Stimulated activated CD8-positive, alpha-beta memory T cell treated with anti-CD3 and anti-CD28 coated beads, Interleukin-4, amount 100 ng/mL, for 4 hours (primary cell): ENCODE measurements around the gene IFI30.
A peak's percentile ranks its signal among the peaks of the same experiment; 100 is the strongest.
"Not testable (repeated sequence)": the region's sequence is repeated elsewhere in the genome, so short reads cannot be mapped to it uniquely, and the experiment has no call there.

Source experiments
- DNase-seq, 2 donors: peaks; one replicate each; pipeline ENCODE4 v3.0.0-alpha.2; 2020; ENCODE audit warnings: low read depth in 2 of 2, low spot score in 1 of 2

IFI30 gene

DNA sequence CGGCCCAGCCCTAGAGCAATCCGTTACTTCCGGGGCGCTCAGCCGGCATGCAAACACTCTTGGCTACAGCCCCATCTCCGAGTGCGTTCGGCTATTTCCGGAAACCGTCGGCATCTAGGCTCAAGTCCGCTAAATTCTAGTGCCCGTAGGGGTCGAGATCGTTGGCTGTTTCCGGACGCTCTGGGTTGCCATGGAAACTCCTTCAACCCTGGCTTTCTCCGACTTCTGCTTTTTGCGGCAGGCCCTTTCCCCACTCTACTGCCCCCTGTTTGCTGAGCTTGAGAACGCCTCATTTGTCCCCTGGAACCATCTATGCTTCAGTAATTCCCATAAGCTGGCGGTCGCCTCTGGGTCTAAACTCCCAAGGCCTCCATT, 21.2 kb upstream of the IFI30 start:
- DNase-seq: peak; percentile 86 to 91

DNA sequence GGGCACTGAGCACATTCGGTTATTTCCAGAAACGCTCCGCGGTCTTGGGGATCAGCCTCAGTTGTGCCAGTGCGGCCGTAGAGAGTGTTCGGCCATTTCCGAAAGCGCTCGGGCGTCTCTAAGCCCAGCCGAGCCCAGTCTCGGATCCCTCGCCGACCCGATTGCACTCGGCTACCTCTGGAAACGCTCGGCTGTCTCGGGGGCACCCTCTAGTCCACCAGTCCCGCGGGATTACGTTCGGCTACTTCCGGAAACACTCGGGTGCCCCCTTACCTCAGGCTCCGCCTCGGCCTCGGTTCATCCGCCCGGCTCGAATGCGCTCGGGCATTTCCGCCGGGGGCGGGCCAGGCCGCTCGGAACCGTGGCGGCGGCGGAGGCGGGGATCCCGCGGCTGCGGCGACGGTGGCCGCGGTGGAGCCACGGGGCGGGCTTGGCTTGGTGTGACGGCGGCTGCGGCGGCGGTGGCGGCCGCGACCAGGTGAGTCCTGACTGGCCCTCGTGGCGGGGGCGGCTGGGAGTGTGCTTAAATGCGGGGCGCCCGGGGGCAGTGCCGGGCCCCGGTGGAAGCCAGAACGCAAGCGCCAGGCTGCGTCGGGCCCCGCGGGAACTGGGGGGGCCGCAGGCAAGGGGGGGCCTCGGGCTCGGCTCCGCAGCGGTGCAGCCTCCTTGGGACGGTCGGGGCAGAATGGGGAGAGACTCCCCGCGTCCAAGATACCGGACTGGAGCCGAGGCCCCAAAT, 20.6 kb upstream of the IFI30 start, which contains the start of gene PIK3R2:
TSS of gene PIK3R2 (plus strand) at position 347 of the 739 bp plus-strand sequence. CDS start 2,717 bp downstream, outside the sequence.
- peak; percentile 97 to 98 for DNase-seq

DNA sequence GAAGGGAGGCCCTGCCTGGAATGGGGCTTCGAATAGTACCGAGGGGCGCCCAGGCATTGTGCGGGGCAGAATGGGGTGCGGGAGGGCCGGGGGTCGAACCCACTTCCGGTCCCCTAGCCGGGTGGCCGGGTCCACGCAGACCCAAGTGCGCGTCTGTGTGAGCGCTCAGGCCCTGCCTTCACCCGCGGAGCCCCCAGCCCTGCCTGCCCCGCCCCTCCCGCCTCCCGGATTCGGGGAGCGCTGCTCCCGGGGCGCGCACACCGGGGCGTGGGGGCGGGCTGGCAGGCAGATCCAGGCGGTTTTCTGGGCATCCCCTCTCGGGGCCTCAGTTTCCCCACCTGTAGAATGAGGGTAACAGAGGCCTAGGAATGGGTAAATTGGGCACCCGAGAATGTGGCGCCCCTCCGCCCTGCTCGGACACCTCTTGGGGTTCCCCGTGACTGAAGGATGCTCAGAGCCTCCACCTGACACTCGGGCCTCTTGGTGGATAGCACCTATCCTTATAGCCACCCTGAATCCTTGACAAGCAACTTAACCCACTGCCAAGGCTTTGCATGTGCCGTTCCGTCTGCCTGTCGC, 20.0 kb upstream of the IFI30 start:
- no peak for DNase-seq

DNA sequence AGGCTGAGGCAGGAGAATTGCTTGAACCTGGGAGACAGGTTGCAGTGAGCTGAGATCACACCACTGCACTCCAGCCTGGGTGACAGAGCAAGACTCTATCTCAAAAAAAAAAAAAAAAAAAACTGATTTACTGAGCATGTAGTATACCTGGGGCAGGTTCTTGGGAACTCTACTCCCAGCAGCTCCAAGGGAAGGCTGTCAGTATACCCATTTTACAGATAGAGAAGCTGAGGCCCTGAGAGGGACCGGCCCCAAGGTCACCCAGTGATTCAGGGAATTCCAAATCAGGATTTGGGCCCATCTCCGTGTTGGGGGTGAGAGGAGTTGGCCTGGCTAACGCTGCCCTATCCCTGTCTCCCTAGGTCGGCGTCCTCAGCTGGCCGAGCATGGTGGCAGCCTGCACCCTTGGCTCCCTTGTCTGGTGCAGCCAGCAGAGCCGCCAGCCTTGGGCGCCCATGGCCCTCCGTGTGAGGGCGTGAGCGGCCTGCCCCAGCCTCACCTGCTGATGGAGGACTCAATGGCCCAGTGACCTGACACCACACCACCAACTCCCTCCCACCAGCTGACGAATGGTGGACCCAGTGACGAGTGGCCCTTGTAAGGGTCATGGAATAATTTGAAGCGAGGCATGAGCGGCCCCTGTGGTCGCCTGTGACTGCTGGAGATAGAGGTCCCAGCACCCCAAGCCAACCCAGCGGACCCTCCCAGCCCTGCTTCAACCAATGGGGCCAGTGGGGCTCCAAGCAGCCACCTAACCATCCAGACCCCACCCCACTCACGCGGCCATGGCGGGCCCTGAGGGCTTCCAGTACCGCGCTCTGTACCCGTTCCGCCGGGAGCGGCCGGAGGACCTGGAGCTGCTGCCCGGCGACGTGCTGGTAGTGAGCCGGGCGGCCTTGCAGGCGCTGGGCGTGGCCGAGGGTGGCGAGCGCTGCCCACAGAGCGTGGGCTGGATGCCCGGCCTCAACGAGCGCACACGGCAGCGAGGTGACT, 18.2 kb upstream of the IFI30 start:
- no peak for DNase-seq

DNA sequence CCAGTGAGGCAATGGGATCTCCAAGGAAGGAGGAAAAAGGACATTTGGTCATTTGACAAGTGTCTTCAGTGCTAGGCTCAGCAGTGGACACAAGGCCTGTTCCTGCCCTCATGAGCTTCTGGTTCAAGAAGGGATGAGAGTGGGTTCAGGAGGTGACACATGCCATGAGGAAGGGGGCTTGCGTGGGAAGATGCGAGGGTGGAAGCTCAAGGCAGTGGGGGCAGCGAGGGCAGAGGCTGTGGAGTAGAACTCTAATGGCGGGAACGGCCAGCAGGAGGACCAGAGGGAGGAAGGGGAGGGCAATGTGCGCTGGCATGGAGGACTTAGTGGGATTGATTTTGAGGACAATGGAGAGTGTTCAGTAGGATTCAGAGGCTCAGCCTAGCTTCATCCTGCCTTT, 17.3 kb upstream of the IFI30 start:
- DNase-seq: no peak

DNA sequence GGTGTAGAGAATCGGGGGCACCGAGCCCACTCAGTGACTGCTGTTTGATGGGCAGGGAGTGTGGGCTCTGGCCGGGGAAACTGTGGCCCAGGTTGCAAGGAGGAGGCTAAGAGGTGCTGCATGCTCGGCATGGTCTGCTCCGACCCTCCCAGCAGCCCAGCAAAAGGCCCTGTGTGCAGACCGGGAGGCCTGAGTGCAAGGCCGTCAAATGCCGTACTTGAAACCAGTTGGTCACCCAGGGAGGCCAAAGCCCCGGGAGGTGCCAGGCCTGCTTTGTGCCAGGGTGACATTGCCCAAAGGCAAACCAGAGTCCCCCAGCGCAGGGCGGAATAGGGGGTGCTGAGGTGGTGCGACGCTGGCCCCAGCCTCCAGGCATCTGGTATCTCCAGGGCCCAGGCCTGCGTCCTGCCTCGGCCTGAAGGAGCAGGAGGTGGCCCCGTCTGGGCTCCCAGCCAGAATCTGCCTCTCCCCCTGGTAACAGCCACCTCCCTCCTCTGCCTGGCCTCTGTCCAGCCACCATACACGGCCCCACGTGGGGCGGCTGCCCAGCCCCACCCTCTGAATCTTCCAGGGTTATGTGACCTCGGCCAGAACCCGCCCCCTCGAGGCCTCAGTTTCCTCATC, 16.7 kb upstream of the IFI30 start:
- no peak for DNase-seq

DNA sequence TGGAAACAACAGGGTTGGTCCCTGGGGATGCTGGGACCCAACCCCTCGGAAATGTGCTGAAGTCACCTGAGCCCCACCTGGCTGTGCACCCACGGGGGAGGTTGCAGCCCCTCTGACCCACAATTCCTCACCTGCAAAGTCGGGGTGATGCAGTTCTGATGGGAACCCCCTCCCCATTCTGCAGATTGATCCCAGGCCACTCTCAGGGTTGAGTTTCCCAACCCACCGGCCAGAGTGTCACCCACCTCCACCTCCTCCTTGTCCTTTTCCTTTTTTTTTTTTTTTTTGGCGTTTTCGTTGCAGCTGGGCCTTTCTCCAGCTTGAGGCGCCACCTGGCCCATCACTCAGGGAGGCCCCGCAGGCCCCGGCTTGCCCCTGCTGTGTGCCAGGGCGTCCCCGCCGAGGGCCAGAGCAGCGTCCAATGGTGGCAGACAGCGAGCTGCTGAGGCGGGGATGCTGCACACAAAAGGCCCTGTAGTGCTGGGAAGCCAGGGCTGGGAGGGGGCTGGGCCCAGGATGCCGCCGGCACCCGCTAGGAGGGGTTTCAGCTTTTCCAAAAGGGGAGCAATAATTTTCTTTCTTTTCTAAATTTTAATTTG, 16.0 kb upstream of the IFI30 start:
- no peak for DNase-seq

DNA sequence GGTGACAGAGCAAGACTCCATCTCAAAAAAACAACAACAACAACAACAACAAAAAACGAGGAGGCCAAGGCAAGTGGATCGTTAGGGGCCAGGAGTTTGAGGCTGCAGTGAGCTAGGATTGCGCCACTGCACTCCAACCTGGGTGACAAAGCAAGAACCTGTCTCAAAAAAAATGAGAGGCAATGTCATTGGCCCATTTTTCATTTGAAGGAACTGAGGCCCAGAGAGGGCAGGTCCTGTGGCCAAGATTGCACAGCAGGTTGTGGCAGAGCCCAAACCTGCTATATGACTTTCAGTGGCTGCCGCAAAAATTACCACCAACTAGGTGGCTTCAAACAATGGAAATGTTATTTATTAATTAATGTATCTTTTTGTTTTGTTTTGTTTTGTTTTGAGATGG, 15.1 kb upstream of the IFI30 start:
- DNase-seq: no peak

DNA sequence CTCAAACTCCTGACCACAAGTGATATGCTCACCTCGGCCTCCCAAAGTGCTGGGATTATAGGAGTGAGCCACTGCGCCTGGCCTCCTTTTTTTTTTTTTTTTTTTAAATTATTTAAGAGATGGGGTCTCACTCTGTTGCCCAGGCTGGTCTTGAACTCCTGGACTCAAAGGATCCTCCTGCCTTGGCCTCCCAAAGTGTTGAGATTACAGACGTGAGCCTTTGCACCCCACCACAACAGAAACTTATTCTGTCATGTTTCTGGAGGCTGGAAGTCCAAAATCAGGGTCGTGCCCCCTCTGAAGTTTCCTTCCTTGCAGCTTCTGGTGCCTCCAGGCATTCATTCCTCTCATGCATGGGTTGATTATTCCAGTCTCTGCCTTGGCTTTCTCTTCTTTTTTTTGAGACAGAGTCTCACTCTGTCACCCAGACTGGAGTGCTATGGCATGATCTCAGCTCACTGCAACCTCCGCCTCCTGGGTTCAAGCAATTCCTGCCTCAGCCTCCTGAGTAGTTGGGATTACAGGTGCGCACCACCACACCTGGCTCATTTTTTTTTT, 14.5 kb upstream of the IFI30 start:
- not testable (repeated sequence) for DNase-seq

DNA sequence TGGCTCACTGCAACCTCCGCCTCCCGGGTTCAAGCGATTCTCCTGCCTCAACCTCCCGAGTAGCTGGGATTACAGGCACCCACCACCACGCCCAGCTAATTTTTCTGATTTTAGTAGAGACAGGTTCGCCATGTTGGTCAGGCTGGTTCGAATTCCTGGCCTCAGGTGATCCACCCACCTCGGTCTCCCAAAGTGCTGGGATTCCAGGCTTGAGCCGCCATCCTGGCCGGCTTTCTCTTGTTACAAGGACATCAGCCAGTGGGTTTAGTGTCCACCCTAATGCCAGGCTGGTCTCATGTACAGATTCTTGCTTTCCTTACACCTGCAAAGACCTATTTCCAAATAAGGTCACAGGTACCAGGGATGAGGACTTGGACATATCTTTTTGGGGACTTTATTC, 13.8 kb upstream of the IFI30 start:
- DNase-seq: no peak

DNA sequence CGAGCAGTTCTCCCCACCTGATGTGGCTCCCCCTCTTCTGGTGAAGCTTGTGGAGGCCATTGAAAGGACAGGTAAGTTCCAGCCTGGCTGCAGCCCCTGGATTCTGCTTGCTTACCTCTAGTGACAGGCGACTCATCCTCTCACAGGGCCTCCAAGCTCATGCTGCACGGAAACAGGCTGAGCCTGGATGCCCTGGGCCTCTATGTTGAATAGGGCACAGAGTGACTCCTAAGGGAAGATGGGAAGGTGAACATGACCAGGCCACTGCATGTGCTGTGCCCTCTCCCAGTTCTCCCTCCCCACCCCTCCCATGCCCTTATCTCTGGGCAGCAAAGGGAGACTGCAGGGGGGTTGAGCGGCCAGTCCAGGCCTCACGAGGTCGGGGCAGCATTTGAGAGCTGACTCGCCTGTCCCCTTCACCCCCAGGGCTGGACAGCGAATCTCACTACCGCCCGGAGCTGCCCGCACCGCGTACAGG, 13.1 kb upstream of the IFI30 start:
- no peak for DNase-seq

DNA sequence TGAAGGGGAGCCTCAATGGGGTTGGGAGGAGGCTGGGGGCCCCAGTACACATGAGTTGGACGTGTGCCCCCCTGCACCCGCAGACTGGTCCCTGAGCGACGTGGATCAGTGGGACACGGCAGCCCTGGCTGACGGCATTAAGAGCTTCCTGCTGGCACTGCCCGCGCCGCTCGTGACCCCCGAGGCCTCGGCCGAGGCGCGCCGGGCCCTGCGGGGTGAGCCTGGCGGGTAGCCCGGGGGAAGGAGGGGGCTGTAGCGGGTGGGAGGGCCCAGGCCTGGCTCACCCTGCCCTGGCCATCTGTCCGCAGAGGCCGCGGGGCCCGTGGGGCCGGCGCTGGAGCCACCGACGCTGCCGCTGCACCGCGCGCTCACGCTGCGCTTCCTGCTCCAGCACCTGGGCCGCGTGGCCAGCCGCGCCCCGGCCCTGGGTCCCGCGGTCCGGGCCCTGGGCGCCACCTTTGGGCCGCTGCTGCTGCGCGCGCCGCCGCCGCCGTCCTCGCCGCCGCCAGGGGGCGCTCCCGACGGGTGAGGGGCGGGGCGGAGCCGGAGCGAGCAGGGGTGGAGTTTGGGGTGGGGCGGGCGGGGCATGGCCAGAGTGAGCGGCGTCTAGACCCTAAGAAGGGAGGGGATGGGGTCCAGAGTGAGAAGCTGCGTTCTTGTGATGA, 12.5 kb upstream of the IFI30 start:
- peak; percentile 41 to 50 for DNase-seq

DNA sequence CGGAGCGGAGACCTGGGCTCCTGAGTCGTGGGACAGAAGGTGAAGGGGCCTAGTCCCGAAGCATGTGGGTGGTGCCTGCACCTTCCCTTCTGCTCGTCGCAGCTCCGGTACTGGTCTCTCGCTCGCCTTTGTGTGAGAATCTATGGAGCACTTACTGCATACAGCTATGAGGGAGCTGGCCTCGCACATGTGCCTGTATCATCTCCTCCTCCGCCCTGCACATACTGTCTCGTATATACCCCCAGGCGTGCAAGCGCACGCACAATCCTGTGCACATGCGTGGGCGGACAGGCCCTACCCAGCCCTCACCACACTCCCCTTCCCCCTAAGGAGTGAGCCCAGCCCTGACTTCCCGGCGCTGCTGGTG, 12.0 kb upstream of the IFI30 start:
- DNase-seq: no peak

DNA sequence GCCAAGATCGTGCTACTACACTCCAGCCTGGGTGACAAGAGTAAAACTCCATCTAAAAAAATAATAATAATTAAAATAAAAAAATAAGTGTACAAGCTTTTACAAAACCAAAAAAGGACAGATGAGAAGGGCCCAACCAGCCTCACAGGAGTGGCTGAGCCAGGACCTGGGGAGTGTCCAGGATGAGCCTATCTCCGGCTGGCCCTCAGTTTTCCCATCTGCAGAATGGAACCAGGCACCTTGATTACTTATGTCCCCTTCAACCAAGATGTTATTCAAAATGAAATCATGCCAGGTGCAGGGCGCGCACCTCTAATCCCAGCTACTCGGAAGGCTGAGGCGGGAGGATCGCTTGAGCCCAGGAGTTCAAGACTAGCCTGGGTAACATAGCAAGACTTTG, 9.5 kb upstream of the IFI30 start:
- DNase-seq: no peak

DNA sequence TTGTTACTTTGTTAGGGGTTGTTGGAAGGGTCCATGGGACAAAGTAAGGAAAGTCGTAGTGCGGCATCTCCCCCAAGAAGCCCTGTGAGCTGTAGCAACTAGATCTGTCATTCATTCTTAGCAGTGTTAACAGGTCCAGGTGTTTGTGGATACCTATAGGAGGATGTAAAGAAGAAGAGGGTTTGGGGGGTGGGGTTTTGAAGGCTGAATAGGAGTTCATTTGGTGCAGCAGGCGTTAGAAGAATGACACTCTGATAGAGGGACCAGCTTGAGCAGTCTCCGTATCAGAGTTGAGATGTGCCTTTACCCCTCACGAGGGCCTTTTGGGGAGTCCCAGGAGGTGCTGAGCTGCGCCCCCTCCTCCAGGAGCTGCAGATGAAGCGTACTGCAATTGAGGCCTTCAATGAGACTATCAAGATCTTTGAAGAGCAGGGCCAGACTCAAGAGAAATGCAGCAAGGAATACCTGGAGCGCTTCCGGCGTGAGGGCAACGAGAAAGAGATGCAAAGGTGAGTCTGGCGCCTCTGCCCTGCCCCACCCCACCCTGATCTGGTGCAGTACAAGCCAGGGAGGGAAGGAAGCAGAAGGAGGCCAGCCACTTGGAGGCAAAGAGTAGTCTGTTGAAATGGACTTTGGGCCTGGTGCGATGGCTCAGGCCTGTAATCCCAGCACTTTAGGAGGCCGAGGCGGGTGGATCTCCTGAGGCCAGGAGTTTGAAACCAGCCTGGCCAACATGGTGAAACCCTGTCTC, 7.6 kb upstream of the IFI30 start:
- DNase-seq: no peak

DNA sequence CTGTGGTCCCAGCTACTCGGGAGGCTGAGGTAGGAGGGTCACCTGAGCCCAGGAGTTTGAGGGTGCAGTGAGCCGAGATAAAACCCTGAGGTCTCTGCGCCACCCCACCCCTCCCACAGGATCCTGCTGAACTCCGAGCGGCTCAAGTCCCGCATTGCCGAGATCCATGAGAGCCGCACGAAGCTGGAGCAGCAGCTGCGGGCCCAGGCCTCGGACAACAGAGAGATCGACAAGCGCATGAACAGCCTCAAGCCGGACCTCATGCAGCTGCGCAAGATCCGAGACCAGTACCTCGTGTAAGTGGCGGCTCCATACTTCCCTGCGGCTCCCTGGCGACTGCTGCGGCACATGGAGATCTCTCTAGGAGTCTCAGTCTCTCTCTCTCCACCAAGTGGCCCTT, 6.6 kb upstream of the IFI30 start:
- DNase-seq: no peak

DNA sequence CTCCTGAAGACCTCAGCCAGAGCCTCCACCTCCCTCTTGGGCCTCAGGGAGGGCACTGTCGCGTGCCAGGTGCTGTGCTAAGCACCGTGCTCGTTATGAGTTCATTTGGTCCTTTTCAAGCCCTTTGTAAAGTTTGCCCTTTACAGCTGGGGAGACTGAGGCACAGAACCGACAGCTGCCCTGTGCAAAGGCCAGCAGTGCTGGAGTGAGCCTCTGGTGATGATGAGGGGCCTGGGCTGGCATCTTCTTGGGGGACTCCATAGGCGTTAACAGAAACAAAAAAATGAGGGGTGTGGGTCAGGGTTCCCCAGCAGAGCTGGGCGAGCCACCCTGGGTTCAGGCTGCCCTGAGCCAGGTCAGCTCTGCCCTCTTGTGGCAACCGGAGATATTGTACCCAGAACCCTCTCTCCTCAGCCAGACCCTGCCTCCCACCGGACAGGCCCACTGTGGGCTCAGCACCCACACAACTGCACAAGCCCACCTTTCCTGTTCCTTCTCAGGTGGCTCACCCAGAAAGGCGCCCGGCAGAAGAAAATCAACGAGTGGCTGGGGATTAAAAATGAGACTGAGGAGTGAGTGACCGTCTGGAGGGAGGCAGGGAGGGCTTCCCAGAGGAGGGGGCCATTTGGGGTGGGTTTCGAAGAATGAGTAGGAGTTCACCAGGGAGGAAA, 5.5 kb upstream of the IFI30 start:
- peak in 1 of 2 donors; percentile 43 for DNase-seq

DNA sequence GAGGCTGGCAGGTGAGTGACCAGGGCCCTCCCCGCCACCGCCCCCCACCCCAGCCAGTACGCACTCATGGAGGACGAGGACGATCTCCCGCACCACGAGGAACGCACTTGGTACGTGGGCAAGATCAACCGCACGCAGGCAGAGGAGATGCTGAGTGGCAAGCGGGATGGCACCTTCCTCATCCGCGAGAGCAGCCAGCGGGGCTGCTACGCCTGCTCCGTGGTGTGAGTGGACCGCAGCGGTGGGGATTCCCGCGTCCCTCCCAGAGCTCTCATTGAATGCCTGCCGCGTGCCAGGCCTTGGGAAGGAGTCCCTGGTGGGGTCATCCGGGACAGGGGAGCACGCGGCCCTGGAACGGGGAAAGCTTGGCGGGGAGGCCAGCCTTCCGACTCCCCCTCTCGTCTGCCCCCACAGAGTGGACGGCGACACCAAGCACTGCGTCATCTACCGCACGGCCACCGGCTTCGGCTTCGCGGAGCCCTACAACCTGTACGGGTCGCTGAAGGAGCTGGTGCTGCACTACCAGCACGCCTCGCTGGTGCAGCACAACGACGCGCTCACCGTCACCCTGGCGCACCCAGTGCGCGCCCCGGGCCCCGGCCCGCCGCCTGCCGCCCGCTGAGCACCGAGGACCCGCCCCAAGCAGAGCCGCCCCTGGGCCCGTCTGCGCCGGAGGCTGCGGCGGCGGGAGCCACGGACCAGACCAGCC, 4.8 kb upstream of the IFI30 start:
- DNase-seq: no peak
